Adrenal gland (tissue), 5 donors: Measurements from ENCODE around the gene VIPR2.

Source experiments
- POLR2A ChIP-seq, 2 donors: fragments of 450-650 bp; IDR thresholded peaks; one replicate each; pipeline ENCODE4 v1.6.1; 2017; ENCODE audit warnings: antibody characterized with exemption in 2 of 2, mild to moderate bottlenecking in 2 of 2, moderate library complexity in 1 of 2
- TF ChIP-seq, protein P1 (sequence below), 6 experiments: fragments of 450-650 bp in 4 of 6; fragments of 200-600 bp in 2 of 6; sonication (generic) in 1 of 6; IDR thresholded peaks; 1 replicate in 5 of 6; 2 replicates in 1 of 6; pipeline versions ENCODE4 v1.5.1 to v1.8.0; 2016 to 2021; ENCODE audit warnings: antibody characterized with exemption in 6 of 6, mild to moderate bottlenecking in 2 of 6, moderate library complexity in 1 of 6
- donor health status: DM: no; HTN: no; CAD: no.

DNA sequence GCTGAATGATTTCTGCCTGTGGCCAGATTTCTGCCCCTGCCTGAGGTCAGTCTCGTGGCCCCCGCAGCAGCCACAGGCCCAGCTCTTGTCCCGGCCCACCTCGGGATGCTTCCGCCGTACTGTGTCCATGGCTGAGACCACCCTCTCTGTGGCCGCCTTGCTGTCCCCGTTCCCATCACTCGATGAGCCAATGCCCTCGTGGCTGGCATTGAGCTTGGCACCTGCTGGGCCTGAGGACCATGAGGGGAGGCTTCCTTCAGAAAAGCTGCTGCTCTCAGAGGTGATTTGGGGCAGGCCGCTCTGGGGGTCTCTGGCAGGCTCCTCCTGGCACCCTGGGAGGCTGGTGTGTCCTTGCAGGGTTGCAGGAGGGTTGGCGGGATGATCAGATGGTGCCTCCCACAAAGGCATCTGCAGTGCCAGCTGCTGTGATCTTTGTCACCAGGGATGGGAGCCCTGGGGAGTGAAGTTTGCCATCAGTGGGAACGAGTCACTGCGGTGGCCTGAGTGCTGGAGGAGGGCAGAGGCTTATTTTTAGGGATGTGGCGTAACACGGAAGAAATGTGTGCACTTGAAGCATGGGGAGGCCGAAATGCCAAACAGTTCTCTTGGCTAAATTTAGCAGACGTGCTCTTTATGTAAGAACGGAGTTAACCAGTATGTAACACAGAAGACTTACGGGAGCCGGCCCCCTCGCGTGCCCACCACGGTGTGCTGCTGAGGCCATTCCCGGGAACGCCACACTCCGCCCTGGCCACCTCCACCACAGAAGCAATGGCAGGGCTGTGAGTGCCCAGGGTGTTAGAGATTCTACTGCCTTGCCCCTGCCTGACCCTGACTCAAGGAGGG is 47.7 kb downstream of the VIPR2 start:
- TF ChIP-seq, protein P1, sequence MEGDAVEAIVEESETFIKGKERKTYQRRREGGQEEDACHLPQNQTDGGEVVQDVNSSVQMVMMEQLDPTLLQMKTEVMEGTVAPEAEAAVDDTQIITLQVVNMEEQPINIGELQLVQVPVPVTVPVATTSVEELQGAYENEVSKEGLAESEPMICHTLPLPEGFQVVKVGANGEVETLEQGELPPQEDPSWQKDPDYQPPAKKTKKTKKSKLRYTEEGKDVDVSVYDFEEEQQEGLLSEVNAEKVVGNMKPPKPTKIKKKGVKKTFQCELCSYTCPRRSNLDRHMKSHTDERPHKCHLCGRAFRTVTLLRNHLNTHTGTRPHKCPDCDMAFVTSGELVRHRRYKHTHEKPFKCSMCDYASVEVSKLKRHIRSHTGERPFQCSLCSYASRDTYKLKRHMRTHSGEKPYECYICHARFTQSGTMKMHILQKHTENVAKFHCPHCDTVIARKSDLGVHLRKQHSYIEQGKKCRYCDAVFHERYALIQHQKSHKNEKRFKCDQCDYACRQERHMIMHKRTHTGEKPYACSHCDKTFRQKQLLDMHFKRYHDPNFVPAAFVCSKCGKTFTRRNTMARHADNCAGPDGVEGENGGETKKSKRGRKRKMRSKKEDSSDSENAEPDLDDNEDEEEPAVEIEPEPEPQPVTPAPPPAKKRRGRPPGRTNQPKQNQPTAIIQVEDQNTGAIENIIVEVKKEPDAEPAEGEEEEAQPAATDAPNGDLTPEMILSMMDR (IDR thresholded peaks at IDR 0.05) = no peak
- TF ChIP-seq POLR2A (IDR thresholded peaks at IDR 0.05) = no peak
